ENCODE measurements around the gene CCDC102A.

Gene CCDC102A

DNA sequence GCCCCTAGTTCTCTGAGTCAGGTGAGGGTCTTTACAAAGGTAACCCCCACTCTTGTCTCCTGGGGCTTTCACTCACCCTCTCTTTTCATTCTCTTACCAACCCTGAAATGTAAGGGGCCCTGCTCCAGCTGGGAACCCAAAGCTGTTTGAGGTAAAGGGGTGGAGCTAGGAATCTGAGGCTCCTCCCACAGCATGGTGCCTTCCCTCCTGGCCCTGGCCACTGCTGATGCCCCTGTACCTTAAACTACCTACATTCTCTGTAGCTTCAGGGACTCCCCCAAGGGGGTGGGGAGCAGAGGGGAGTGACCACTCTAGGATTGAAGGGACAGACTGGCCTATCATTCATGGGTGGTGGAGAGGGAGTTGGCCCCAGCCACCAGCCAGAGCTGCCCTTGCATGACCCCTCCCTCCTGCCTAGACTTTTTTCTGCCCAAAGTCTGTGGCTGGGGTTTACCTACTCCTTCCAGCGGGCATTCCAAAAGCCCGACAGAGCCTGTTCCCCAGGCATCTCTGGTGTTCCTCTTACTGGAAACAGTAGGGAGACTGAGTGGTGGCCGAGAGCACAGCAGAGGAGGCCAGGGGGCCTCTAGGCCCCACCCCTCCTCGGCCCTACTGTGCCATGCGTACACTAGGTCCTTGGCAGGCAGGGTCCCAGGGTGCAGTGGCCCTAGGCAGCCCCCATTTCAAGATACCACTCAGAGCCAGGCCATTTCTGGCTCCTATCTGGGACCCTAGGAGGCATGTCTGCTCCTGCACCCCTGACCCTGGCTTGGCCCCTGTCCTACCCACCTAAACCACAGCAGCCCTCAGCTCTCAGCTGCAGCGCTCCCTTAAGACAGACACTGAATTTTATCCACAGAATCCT is 59.6 kb downstream of the CCDC102A start:
- DNase-seq, result no peak

GRCh38 chr16:57475711-57476339 is 60.5 kb downstream of the CCDC102A start:
- DNase-seq, result peak; percentile 80

DNA sequence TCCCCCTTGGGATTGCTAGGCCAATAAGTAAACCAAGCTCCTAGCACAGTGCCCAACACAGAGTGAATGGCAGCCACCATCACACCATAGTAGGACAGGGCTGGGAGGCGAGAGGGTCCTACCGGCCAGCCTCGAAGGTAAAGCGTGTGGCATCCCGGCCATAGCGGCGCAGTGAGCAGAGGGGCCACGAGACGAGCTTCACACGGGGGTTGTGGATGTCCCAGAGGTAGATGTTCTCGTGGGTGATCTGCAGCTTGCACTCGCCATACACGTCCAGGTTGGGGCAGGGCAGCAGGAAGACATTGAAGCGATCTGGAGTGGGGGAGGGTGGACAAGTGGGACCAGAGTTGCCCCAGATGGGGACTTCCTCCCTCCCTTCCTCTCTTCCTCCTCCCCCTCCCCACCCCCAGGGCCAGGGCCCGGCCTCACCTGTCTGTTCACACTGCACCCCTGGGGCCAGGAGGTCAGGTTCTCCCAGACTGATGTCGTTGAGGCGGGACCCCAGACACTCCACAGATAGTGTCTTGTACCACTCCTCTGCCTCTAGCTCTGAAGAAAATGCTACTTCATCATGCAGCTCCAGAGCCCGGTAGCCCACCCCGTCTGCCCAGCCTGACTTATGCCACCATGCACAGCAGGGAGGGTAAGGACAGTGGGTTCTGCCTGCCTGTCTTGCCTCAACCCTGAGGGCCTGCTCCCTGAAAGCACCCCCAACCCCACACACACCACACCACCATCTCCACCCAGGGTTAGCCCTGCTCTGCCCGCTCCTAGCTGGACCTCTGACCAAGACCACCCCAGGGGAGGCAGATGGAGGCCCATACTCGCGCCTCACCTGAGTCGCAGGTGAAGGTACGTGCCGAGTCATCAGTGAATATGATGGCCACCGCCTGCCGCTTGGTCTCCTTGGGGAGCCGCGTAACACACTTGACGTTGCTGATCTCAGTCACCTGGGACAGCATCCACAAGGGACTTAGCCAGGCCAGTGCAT is 61.4 kb downstream of the CCDC102A start:
- no peak for DNase-seq

GRCh38 chr16:57473906-57474305 is 62.5 kb downstream of the CCDC102A start:
- no peak for DNase-seq

DNA sequence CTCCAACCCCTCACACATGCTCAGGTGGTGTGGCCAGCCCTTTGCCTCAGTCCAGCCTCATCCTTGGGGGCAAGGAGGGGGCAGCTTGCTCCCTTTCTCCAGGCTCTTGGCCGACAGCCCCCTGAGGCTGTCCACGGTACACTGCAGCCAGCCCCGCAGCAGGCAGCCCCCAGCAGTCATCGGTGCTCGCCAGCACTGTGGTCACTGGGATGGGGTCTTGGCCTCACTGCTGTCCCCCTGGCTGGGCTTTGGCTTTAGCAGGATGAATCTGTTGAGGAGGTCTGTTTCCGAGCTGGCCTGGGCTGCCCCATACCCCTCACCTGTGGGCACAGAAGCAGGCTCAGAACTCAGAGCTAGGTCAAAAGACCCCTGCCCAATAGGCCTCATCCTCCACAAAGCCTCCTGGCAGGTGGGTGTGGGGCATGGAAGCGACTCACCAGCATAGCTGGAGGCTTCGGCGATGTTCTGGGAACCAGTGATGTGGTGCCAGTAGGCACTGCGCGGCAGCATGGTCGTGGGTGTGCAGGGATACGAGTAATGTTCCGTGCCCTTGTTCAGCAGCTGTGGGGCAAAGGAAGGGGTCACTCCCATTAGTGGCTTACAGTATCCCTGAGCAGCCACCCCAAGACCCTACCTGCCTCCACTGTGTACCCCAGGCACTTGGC is 63.1 kb downstream of the CCDC102A start:
- no peak for DNase-seq

GRCh38 chr16:57472665-57473060 is 63.7 kb downstream of the CCDC102A start:
- DNase-seq, result no peak

GRCh38 chr16:57471852-57472664 is 64.3 kb downstream of the CCDC102A start:
- DNase-seq, result no peak

DNA sequence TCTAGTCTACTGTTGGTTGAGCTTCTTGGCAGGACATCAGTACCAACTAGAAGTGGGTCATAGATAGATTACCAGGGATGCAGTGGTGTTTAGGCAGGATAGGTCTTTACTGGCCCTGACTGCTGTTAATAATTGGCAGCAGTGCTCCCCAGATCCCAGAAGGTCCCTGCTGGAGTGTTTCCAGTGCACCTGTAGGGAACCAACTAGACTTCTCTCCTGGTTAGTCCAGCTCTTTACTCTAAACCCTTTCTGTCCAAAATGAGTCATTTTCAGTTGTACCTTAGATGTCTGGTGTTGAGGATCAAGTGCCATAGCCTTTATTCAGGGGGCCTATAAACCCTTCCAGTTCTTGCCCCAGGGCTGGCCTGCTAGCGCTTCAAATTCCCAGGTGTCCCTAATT is 65.2 kb downstream of the CCDC102A start:
- no peak for DNase-seq

DNA sequence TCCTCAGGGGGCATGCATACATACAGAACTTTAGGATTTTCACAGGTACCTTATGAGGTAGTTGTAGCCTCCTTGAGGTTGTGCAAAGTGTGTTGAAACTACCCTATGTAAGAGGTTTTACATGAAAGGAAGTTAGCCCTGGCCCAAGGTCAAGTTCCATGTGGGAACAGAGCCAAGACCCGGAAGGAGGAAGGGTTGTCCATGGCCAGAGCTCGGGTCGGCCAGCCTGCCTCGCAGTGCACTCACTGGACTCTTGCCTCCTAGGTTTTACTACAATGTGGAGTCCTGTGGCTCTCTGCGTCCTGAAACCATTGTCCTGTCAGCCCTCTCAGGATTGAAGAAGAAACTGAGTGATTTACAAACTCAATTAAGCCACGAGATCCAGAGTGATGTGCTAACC is 65.7 kb downstream of the CCDC102A start:
- no peak for DNase-seq

GRCh38 chr16:57469917-57470470 is 66.4 kb downstream of the CCDC102A start:
- no peak for DNase-seq

- DNase-seq, result no peak
Observed at GRCh38 chr16:57469046-57469445, 67.3 kb downstream of the CCDC102A start.

GRCh38 chr16:57468346-57468745 is 68.0 kb downstream of the CCDC102A start:
- no peak for DNase-seq

DNA sequence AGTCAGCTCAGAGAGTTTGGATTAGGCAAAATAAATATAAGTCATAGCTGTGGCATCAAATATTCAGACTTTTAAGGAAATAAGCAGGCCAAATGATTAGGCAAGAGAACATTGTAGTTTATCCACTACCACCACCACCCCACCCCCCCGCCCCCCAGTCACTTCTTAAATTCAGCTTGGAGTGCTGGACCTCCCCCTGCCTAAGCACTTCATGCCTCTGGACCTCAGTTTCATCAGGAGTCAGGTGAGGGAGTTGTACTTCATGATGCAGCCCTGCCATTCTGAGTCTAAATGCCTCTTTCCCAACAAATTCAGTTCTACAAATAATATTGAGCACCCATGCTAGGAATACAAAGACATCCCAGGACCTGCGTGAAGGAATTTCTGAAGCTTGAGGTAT is 71.8 kb downstream of the CCDC102A start:
- DNase-seq, result no peak

DNA sequence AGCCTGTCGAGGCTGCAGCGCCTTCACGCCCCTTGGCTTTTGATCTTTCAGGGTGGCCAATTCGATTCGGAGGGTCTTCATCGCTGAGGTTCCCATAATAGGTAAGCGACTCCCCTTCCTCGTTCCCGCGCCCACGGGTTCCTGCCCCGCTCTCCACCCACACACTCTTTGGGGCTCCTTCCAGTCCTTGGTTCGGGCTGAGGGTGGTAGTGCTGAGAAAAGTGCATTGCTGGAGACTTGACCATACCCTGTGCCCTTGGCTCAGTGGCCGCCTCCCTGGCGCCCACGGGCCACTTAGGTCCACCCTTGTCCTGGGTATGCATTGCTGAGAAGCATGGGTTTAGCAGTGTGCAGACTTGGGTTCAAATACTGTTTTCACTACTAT is 73.4 kb downstream of the CCDC102A start:
- no peak for DNase-seq

- peak; percentile 96 for DNase-seq
Observed at GRCh38 chr16:57462209-57462977, 74.0 kb downstream of the CCDC102A start, which contains the start of gene POLR2C. Gene POLR2C (plus strand): TSS chr16:57462679. CDS start chr16:57462725, 46 bp downstream.

Measured in activated T-cell treated with anti-CD3 and anti-CD28 coated beads, Interleukin-2, amount 50 U/mL, for 1 hour (primary cell).